Epithelial cell of esophagus (primary cell): ENCODE results near the gene NRG2.

ENCODE experiments used
- DNase-seq: peaks from one replicate; pipeline ENCODE4 v3.0.0; 2010; ENCODE audit warnings: low read depth
- H3K4me3 ChIP-seq: 2 replicates; pipeline ENCODE4 v1.5.1; 2011; ENCODE audit warnings: mild to moderate bottlenecking, low read length, control low read depth
- CTCF ChIP-seq: IDR thresholded peaks from 2 replicates; pipeline ENCODE4 v1.5.1; 2011; ENCODE audit warnings: low read depth, mild to moderate bottlenecking, low read length, control low read depth, inconsistent platforms; ENCODE audit not compliant: insufficient read depth; ENCODE audit errors: missing control alignments

Gene NRG2

GRCh38 chr5:140075371-140075770 lies 32.3 kb upstream of the NRG2 start:
- no peak for TF ChIP-seq CTCF
- peak; percentile 16 for DNase-seq

GRCh38 chr5:140073296-140073695 lies 30.2 kb upstream of the NRG2 start:
- peak; percentile 4 for DNase-seq
- TF ChIP-seq CTCF = peak; percentile 17
- H3K4me3 ChIP-seq = no peak overlapping the region

More at GRCh38 chr5:140075371-140075770, 32.3 kb upstream of the NRG2 start:
- H3K4me3 ChIP-seq = no peak overlapping the region

- no peak overlapping the region for H3K4me3 ChIP-seq
- TF ChIP-seq CTCF = no peak
- no peak for DNase-seq
Measured at GRCh38 chr5:140072812-140073211, 29.7 kb upstream of the NRG2 start.

- H3K4me3 ChIP-seq = no peak overlapping the region
- no peak for TF ChIP-seq CTCF
- no peak for DNase-seq
Measured at GRCh38 chr5:140060816-140061215, 17.7 kb upstream of the NRG2 start.

GRCh38 chr5:140058212-140058932 lies 15.3 kb upstream of the NRG2 start:
- H3K4me3 ChIP-seq = no peak overlapping the region
- DNase-seq = no peak
- TF ChIP-seq CTCF = no peak

- TF ChIP-seq CTCF = no peak
- no peak for DNase-seq
- no peak overlapping the region for H3K4me3 ChIP-seq
Measured at GRCh38 chr5:140056880-140057279, 13.8 kb upstream of the NRG2 start.

- no peak for TF ChIP-seq CTCF
- no peak overlapping the region for H3K4me3 ChIP-seq
- DNase-seq = no peak
Measured at GRCh38 chr5:140055152-140055551, 12.1 kb upstream of the NRG2 start.
